ENCODE data around the gene OR6K3.

- TF ChIP-seq, protein P1, sequence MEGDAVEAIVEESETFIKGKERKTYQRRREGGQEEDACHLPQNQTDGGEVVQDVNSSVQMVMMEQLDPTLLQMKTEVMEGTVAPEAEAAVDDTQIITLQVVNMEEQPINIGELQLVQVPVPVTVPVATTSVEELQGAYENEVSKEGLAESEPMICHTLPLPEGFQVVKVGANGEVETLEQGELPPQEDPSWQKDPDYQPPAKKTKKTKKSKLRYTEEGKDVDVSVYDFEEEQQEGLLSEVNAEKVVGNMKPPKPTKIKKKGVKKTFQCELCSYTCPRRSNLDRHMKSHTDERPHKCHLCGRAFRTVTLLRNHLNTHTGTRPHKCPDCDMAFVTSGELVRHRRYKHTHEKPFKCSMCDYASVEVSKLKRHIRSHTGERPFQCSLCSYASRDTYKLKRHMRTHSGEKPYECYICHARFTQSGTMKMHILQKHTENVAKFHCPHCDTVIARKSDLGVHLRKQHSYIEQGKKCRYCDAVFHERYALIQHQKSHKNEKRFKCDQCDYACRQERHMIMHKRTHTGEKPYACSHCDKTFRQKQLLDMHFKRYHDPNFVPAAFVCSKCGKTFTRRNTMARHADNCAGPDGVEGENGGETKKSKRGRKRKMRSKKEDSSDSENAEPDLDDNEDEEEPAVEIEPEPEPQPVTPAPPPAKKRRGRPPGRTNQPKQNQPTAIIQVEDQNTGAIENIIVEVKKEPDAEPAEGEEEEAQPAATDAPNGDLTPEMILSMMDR (IDR thresholded peaks at IDR 0.05): no peak
- no peak for TF ChIP-seq EP300 (IDR thresholded peaks at IDR 0.05)
These were observed 25.9 kb downstream of the OR6K3 start for GRCh38 chr1:158694596-158694995.

Data from tibial nerve (tissue), 4 donors.